ENCODE results near the gene FUBP3. TPM values are rescaled to one million over a fixed set of nuclear protein-coding genes. Genes with fewer than 3 reads are reported as not detected.

FUBP3 gene
- polyA plus RNA-seq, 1 experiment, result 38.8 TPM

- TF ChIP-seq CTCF (IDR thresholded peaks at IDR 0.05; ENCODE audit: insufficient read depth, low read depth, low read length), result no peak
- CTCF ChIA-PET, result interaction anchor here (1.3 to 1.8 kb wide), 3 partner anchors 9 to 83 kb away, joined by 3 to 8 read pairs (median 5); no protein-coding TSS in a partner anchor
- H3K4me3 ChIP-seq (ENCODE audit: low read depth, low read length), result no peak overlapping the region
- POLR2A ChIA-PET, result no interaction called here
- H3K27me3 ChIP-seq (ENCODE audit: control insufficient read depth, insufficient read depth, low read length), result no peaks in the 10 kb centered on the region
- H3K36me3 ChIP-seq (ENCODE audit: control insufficient read depth, insufficient read depth, low read length), result peaks cover 9% of the 10 kb centered on the region
- no peak for DNase-seq (ENCODE audit: low read depth)
These were observed 21.7 kb downstream of the FUBP3 start for GRCh38 chr9:130601100-130601499.

GRCh38 chr9:130604295-130604694 lies 24.9 kb downstream of the FUBP3 start:
- ChIA-PET CTCF (no interaction called here), POLR2A (no interaction called here)
- no peak for TF ChIP-seq CTCF (IDR thresholded peaks at IDR 0.05; ENCODE audit: insufficient read depth, low read depth, low read length)
- DNase-seq (ENCODE audit: low read depth), result no peak
- H3K4me3 ChIP-seq (ENCODE audit: low read depth, low read length), result no peak overlapping the region
- no peaks in the 10 kb centered on the region for H3K27me3 ChIP-seq (ENCODE audit: control insufficient read depth, insufficient read depth, low read length)
- peaks cover 7% of the 10 kb centered on the region for H3K36me3 ChIP-seq (ENCODE audit: control insufficient read depth, insufficient read depth, low read length)

GRCh38 chr9:130606887-130607600 lies 27.7 kb downstream of the FUBP3 start:
- ChIA-PET POLR2A (no interaction called here), CTCF (interaction anchor here (1.1 kb wide), 1 partner anchor 15 kb away, joined by 3 read pairs; no protein-coding TSS in a partner anchor)
- no peaks in the 10 kb centered on the region for H3K27me3 ChIP-seq (ENCODE audit: control insufficient read depth, insufficient read depth, low read length)
- DNase-seq (ENCODE audit: low read depth), result no peak
- TF ChIP-seq CTCF (IDR thresholded peaks at IDR 0.05; ENCODE audit: insufficient read depth, low read depth, low read length), result no peak
- H3K4me3 ChIP-seq (ENCODE audit: low read depth, low read length), result no peak overlapping the region
- H3K36me3 ChIP-seq (ENCODE audit: control insufficient read depth, insufficient read depth, low read length), result peaks cover 4% of the 10 kb centered on the region

GRCh38 chr9:130607640-130608420 lies 28.5 kb downstream of the FUBP3 start:
- Histone ChIP-seq H3K4me3 (ENCODE audit: low read depth, low read length) (no peak overlapping the region), H3K27me3 (ENCODE audit: control insufficient read depth, insufficient read depth, low read length) (no peaks in the 10 kb centered on the region), H3K36me3 (ENCODE audit: control insufficient read depth, insufficient read depth, low read length) (peaks cover 1% of the 10 kb centered on the region; the same call in 1 of the 2 replicates)
- no peak for TF ChIP-seq CTCF (IDR thresholded peaks at IDR 0.05; ENCODE audit: insufficient read depth, low read depth, low read length)
- no peak for DNase-seq (ENCODE audit: low read depth)
- ChIA-PET CTCF (interaction anchor here (0.5 to 1.1 kb wide), 2 partner anchors 74 to 563 kb away, joined by 3 read pairs; no protein-coding TSS in a partner anchor), POLR2A (no interaction called here)

- no peaks in the 10 kb centered on the region for H3K27me3 ChIP-seq (ENCODE audit: control insufficient read depth, insufficient read depth, low read length)
- no peak for DNase-seq (ENCODE audit: low read depth)
- ChIA-PET POLR2A (no interaction called here), CTCF (interaction anchor here (0.9 to 1.1 kb wide), 2 partner anchors 73 to 376 kb away, joined by 3 to 4 read pairs; no protein-coding TSS in a partner anchor)
- no peak for TF ChIP-seq CTCF (IDR thresholded peaks at IDR 0.05; ENCODE audit: insufficient read depth, low read depth, low read length)
- peaks cover 5% of the 10 kb centered on the region for H3K36me3 ChIP-seq (ENCODE audit: control insufficient read depth, insufficient read depth, low read length)
- no peak overlapping the region for H3K4me3 ChIP-seq (ENCODE audit: low read depth, low read length)
These were observed 29.3 kb downstream of the FUBP3 start for GRCh38 chr9:130608554-130609134.

All from BJ (cell line).